ENCODE measurements around the gene DACH1. TPM values are rescaled to one million over a fixed set of nuclear protein-coding genes. Genes with fewer than 3 reads are reported as not detected.

The DACH1 gene
- total RNA-seq, 1 experiment from 2014 or later: 0.31 TPM

DNA sequence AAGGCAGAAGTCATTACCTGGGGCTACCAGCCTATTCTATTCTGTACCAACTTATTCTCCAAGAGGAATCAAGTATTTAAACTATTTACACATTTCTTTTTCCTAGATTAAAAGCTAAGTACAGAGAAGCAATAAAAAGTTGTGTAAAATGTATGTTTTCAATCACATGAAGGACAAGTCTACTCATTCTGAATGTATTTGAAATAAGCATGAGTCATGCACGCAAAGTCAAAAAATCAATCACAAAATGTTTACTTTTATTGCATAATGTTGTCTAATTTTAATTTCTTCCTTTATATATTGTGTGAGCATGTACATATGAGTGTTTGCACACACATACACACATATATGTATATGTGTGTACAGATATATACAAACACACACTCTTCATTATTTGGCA is 136.7 kb downstream of the DACH1 start (continued):
- TF ChIP-seq, protein P1, sequence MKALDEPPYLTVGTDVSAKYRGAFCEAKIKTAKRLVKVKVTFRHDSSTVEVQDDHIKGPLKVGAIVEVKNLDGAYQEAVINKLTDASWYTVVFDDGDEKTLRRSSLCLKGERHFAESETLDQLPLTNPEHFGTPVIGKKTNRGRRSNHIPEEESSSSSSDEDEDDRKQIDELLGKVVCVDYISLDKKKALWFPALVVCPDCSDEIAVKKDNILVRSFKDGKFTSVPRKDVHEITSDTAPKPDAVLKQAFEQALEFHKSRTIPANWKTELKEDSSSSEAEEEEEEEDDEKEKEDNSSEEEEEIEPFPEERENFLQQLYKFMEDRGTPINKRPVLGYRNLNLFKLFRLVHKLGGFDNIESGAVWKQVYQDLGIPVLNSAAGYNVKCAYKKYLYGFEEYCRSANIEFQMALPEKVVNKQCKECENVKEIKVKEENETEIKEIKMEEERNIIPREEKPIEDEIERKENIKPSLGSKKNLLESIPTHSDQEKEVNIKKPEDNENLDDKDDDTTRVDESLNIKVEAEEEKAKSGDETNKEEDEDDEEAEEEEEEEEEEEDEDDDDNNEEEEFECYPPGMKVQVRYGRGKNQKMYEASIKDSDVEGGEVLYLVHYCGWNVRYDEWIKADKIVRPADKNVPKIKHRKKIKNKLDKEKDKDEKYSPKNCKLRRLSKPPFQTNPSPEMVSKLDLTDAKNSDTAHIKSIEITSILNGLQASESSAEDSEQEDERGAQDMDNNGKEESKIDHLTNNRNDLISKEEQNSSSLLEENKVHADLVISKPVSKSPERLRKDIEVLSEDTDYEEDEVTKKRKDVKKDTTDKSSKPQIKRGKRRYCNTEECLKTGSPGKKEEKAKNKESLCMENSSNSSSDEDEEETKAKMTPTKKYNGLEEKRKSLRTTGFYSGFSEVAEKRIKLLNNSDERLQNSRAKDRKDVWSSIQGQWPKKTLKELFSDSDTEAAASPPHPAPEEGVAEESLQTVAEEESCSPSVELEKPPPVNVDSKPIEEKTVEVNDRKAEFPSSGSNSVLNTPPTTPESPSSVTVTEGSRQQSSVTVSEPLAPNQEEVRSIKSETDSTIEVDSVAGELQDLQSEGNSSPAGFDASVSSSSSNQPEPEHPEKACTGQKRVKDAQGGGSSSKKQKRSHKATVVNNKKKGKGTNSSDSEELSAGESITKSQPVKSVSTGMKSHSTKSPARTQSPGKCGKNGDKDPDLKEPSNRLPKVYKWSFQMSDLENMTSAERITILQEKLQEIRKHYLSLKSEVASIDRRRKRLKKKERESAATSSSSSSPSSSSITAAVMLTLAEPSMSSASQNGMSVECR (CRISPR knock-in tag; IDR thresholded peaks at IDR 0.05; ENCODE audit: borderline replicate concordance): no peak
- TF ChIP-seq, protein P2, sequence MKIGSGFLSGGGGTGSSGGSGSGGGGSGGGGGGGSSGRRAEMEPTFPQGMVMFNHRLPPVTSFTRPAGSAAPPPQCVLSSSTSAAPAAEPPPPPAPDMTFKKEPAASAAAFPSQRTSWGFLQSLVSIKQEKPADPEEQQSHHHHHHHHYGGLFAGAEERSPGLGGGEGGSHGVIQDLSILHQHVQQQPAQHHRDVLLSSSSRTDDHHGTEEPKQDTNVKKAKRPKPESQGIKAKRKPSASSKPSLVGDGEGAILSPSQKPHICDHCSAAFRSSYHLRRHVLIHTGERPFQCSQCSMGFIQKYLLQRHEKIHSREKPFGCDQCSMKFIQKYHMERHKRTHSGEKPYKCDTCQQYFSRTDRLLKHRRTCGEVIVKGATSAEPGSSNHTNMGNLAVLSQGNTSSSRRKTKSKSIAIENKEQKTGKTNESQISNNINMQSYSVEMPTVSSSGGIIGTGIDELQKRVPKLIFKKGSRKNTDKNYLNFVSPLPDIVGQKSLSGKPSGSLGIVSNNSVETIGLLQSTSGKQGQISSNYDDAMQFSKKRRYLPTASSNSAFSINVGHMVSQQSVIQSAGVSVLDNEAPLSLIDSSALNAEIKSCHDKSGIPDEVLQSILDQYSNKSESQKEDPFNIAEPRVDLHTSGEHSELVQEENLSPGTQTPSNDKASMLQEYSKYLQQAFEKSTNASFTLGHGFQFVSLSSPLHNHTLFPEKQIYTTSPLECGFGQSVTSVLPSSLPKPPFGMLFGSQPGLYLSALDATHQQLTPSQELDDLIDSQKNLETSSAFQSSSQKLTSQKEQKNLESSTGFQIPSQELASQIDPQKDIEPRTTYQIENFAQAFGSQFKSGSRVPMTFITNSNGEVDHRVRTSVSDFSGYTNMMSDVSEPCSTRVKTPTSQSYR (CRISPR knock-in tag; IDR thresholded peaks at IDR 0.05): no peak
- no peak for TF ChIP-seq SMAD4 (CRISPR knock-in tag; IDR thresholded peaks at IDR 0.05)

DNA sequence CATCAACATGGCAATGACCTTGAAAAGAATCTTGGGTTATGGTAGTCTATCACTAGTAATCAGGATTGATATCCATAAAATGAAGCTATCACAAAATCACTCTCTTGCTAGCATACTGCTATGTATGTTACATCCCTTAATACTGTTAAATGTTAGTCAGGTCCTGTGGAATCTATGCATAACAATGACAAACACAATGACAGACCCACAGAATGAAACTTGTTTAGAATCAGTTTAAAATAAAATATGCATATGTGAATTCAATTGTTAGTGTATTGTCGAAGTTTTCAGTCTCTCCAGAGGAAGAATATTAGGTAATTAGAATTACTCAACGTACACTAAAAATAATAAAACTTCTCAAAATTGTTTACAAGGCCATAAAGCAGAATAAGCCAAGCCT is 137.6 kb downstream of the DACH1 start:
- H3K4me3 Mint-ChIP-seq: no peak overlapping the region
- no peak for DNase-seq (ENCODE audit: low spot score)
- ATAC-seq: 0 out of 2 replicates have a peak, but pooled peaks have one; percentile 20
- ChIA-PET POLR2A (no interaction called here), CTCF (no interaction called here)
- TF ChIP-seq, protein P3, sequence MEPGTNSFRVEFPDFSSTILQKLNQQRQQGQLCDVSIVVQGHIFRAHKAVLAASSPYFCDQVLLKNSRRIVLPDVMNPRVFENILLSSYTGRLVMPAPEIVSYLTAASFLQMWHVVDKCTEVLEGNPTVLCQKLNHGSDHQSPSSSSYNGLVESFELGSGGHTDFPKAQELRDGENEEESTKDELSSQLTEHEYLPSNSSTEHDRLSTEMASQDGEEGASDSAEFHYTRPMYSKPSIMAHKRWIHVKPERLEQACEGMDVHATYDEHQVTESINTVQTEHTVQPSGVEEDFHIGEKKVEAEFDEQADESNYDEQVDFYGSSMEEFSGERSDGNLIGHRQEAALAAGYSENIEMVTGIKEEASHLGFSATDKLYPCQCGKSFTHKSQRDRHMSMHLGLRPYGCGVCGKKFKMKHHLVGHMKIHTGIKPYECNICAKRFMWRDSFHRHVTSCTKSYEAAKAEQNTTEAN (CRISPR knock-in tag; IDR thresholded peaks at IDR 0.05): no peak
- TF ChIP-seq, protein P4, sequence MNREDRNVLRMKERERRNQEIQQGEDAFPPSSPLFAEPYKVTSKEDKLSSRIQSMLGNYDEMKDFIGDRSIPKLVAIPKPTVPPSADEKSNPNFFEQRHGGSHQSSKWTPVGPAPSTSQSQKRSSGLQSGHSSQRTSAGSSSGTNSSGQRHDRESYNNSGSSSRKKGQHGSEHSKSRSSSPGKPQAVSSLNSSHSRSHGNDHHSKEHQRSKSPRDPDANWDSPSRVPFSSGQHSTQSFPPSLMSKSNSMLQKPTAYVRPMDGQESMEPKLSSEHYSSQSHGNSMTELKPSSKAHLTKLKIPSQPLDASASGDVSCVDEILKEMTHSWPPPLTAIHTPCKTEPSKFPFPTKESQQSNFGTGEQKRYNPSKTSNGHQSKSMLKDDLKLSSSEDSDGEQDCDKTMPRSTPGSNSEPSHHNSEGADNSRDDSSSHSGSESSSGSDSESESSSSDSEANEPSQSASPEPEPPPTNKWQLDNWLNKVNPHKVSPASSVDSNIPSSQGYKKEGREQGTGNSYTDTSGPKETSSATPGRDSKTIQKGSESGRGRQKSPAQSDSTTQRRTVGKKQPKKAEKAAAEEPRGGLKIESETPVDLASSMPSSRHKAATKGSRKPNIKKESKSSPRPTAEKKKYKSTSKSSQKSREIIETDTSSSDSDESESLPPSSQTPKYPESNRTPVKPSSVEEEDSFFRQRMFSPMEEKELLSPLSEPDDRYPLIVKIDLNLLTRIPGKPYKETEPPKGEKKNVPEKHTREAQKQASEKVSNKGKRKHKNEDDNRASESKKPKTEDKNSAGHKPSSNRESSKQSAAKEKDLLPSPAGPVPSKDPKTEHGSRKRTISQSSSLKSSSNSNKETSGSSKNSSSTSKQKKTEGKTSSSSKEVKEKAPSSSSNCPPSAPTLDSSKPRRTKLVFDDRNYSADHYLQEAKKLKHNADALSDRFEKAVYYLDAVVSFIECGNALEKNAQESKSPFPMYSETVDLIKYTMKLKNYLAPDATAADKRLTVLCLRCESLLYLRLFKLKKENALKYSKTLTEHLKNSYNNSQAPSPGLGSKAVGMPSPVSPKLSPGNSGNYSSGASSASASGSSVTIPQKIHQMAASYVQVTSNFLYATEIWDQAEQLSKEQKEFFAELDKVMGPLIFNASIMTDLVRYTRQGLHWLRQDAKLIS (CRISPR knock-in tag; IDR thresholded peaks at IDR 0.05; ENCODE audit: borderline replicate concordance): no peak
- TF ChIP-seq STAT6 (CRISPR knock-in tag; conservative IDR thresholded peaks at IDR 0.05; ENCODE audit: low read depth) (no peak), ZNF263 (CRISPR knock-in tag; IDR thresholded peaks at IDR 0.05; ENCODE audit: low read depth) (no peak), RELA (CRISPR knock-in tag; IDR thresholded peaks at IDR 0.05; ENCODE audit: borderline replicate concordance) (no peak), ELF4 (CRISPR knock-in tag; IDR thresholded peaks at IDR 0.05; ENCODE audit: low read depth) (no peak), ZMAT4 (CRISPR knock-in tag; IDR thresholded peaks at IDR 0.05) (no peak)
- TF ChIP-seq, protein P2 (CRISPR knock-in tag; IDR thresholded peaks at IDR 0.05): no peak
- TF ChIP-seq, protein P5, sequence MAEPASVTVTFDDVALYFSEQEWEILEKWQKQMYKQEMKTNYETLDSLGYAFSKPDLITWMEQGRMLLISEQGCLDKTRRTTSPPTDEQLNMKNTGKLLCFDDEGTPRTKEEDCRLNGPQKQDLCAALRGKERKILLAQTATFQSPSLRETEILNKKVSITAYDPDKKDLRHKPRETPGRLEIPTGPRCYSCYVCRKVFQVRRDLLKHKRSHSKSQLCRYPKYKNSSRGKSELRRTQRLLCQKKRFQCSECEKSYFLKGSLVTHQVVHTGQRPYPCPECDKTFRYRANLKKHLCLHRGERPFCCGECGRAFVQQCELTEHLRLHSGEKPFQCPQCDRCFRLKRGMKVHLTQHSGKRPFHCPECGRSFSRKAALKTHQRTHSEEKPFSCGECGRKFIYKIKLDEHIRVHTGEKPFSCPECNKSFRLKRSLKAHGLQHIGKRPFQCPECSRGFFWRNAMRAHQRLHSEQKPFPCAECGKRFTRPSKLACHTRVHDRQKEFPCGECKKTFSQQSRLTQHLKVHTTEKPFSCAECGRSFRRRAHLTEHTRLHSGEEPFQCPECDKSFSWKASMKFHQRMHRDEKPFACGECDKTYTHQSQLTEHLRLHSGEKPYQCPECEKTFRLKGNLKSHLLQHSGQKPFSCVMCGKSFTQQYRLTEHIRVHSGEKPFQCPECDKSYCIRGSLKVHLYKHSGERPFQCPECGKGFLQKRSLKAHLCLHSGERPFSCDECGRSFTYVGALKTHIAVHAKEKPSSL (CRISPR knock-in tag; conservative IDR thresholded peaks at IDR 0.05): no peak
- H3K27me3 Mint-ChIP-seq (ENCODE audit: low read depth): no peaks in the 10 kb centered on the region
- peak overlapping the region; percentile 27; the same call in 1 of the 2 replicates for H3K27ac Mint-ChIP-seq
- 0 out of 2 replicates have a peak, but pooled peaks cover 4% of the 10 kb centered on the region for H3K9me3 Mint-ChIP-seq
- H3K4me1 Mint-ChIP-seq: peaks cover 22% of the 10 kb centered on the region
- H3K36me3 Mint-ChIP-seq: no peaks in the 10 kb centered on the region
